GM10248 (cell line): ENCODE measurements around the gene EIF5A.

Experiments used
- CTCF ChIA-PET: fragments of 300-600 bp; sonication (Branson Sonifier 250); formaldehyde crosslinking; extraction: SDS; loops from one replicate; lab custom pipeline; 2021; ENCODE audit warnings: antibody characterized with exemption; lab: Yijun Ruan, JAX
- POLR2A ChIA-PET: fragments of 350-650 bp; sonication (Branson Sonifier 250); formaldehyde crosslinking; extraction: SDS; loops from one replicate; lab custom pipeline; 2020; ENCODE audit warnings: antibody characterized with exemption; lab: Yijun Ruan, JAX
- DNase-seq: peaks from one replicate; pipeline ENCODE4 v3.0.0; 2012; ENCODE audit errors: extremely low spot score
- CTCF ChIP-seq: IDR thresholded peaks from 2 replicates; pipeline ENCODE4 v1.5.1; 2012; ENCODE audit warnings: mild to moderate bottlenecking, low read depth; ENCODE audit errors: extremely low read depth, missing control alignments, control extremely low read depth

EIF5A gene

DNA sequence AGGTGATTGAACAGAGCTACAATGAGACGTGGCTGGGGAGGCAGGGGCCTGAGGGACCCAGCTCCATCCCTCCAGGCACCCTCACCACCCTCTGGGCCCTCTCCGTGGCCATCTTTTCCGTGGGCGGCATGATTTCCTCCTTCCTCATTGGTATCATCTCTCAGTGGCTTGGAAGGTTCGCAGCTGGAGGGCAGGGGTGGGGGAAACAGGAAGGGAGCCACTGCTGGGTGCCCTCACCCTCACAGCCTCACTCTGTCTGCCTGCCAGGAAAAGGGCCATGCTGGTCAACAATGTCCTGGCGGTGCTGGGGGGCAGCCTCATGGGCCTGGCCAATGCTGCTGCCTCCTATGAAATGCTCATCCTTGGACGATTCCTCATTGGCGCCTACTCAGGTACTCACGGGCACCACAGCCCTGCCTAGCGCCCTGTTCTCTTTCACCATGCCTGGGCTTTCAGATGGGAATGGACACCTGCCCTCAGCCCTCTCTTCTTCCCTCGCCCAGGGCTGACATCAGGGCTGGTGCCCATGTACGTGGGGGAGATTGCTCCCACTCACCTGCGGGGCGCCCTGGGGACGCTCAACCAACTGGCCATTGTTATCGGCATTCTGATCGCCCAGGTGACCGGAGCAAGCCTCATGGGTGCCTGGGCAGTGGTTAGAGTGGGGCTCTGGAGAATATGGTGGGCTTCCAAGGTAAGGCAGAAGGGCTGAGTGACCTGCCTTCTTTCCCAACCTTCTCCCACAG lies 23.8 kb upstream of the EIF5A start:
- POLR2A ChIA-PET: no interaction called here
- no peak for DNase-seq
- CTCF ChIA-PET: interaction anchor here (1.3 to 8.4 kb wide), 3 partner anchors 9 to 27 kb away, joined by 3 to 80 read pairs (median 20); no protein-coding TSS in a partner anchor
- no peak for TF ChIP-seq CTCF

DNA sequence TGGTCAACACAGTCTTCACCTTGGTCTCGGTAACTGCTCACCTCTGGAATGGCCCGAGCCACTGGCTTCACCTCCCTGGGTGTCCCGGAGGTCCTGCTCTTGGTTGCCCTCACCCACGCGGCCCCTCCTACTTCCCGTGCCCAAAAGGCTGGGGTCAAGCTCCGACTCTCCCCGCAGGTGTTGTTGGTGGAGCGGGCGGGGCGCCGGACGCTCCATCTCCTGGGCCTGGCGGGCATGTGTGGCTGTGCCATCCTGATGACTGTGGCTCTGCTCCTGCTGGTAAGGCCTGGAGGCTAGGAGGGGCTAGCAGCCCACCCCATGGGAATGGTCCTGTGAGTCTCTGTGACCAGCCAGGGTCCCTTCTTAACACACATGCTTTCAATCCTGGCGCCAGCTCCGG lies 22.5 kb upstream of the EIF5A start:
- ChIA-PET POLR2A (no interaction called here), CTCF (interaction anchor here (0.6 to 8.4 kb wide), 5 partner anchors 9 to 276 kb away, joined by 3 to 80 read pairs (median 3); no protein-coding TSS in a partner anchor)
- no peak for DNase-seq
- TF ChIP-seq CTCF: no peak

DNA sequence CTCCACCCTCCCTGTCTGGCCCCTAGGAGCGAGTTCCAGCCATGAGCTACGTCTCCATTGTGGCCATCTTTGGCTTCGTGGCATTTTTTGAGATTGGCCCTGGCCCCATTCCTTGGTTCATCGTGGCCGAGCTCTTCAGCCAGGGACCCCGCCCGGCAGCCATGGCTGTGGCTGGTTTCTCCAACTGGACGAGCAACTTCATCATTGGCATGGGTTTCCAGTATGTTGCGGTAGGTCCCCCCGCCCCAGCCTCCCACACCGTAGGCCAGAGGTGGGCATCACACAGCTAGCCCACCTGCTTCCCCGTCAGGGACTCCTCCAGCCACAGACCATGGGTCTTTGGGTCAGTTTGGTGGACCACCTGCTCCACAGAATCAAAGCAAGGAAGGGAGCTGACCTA lies 21.7 kb upstream of the EIF5A start:
- POLR2A ChIA-PET: no interaction called here
- TF ChIP-seq CTCF: no peak
- no peak for DNase-seq
- CTCF ChIA-PET: interaction anchor here (1.3 to 8.4 kb wide), 4 partner anchors 8 to 275 kb away, joined by 3 to 80 read pairs (median 4); no protein-coding TSS in a partner anchor

- ChIA-PET POLR2A (interaction anchor here (0.6 kb wide), 1 partner anchor 16 kb away, joined by 3 read pairs; no protein-coding TSS in a partner anchor), CTCF (interaction anchor here (1.3 to 2.1 kb wide), 2 partner anchors 8 to 67 kb away, joined by 5 read pairs; partner anchors contain the start of gene SLC2A4)
- no peak for DNase-seq
- TF ChIP-seq CTCF: no peak
These were observed 18.0 kb upstream of the EIF5A start for GRCh38 chr17:7289256-7290032.

DNA sequence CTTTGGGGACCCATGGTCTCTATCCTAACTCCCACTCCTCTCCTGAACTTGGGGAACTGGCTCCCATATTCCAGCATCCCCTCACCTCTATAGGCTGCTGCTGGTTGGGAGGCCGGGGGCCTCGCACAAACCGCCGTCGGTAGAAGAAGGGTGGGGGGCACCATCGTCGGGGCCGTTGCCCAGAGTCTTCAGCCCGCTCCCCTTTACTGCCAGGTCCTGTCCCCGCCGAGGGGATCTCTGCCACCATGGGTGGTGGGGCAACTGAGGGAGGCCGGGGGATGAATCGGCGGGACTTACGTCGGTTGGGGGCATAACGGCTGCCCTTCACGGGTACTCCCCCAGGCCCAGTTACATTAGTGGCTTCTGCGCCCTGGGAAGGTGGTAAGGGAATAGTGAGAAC lies 17.3 kb upstream of the EIF5A start:
- CTCF ChIA-PET: interaction anchor here (1.3 to 2.1 kb wide), 2 partner anchors 9 to 66 kb away, joined by 5 read pairs; partner anchors contain the start of gene SLC2A4
- no peak for TF ChIP-seq CTCF
- DNase-seq: no peak
- POLR2A ChIA-PET: interaction anchor here (0.6 kb wide), 1 partner anchor 15 kb away, joined by 3 read pairs; no protein-coding TSS in a partner anchor

DNA sequence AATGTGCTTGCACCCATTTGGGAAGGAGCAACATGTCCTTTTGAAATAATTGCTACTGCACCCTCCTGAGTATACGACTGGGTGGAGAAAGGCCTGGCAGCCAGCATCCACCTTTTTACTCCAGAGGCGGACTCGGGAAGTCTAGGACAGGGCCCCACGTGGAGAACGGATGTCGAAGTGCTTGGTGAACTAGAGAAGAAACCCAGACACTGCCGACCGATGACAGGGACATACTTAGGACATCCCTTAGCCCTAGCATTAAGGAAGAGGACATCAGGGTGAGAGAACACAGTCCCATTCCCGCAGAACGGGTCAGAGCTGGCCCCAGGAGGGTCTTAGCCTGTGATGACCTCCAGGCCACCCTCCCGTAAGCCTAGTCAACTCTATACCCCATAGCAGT lies 16.7 kb upstream of the EIF5A start:
- POLR2A ChIA-PET: no interaction called here
- DNase-seq: no peak
- CTCF ChIA-PET: interaction anchor here (1.7 to 3.4 kb wide), 3 partner anchors 8 to 65 kb away, joined by 5 to 20 read pairs (median 7); partner anchors contain the start of gene SLC2A4
- TF ChIP-seq CTCF: no peak
